ENCODE data around the gene EDEM3.

GRCh38 chr1:184800876-184801275 is 46.2 kb upstream of the EDEM3 start:
- no peak for TF ChIP-seq PRDM15 (CRISPR knock-in tag; IDR thresholded peaks at IDR 0.05)
- TF ChIP-seq, protein P1, sequence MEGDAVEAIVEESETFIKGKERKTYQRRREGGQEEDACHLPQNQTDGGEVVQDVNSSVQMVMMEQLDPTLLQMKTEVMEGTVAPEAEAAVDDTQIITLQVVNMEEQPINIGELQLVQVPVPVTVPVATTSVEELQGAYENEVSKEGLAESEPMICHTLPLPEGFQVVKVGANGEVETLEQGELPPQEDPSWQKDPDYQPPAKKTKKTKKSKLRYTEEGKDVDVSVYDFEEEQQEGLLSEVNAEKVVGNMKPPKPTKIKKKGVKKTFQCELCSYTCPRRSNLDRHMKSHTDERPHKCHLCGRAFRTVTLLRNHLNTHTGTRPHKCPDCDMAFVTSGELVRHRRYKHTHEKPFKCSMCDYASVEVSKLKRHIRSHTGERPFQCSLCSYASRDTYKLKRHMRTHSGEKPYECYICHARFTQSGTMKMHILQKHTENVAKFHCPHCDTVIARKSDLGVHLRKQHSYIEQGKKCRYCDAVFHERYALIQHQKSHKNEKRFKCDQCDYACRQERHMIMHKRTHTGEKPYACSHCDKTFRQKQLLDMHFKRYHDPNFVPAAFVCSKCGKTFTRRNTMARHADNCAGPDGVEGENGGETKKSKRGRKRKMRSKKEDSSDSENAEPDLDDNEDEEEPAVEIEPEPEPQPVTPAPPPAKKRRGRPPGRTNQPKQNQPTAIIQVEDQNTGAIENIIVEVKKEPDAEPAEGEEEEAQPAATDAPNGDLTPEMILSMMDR (IDR thresholded peaks at IDR 0.05): no peak
- no peak for TF ChIP-seq AFF4 (CRISPR knock-in tag; IDR thresholded peaks at IDR 0.05; ENCODE audit: borderline replicate concordance)
- no peak for TF ChIP-seq CREM (CRISPR knock-in tag; IDR thresholded peaks at IDR 0.05)
- no peak for TF ChIP-seq CREB1 (CRISPR knock-in tag; IDR thresholded peaks at IDR 0.05)
- no peak for TF ChIP-seq MAX (CRISPR knock-in tag; IDR thresholded peaks at IDR 0.05)
- no peak for TF ChIP-seq ETV6 (CRISPR knock-in tag; IDR thresholded peaks at IDR 0.05)
- TF ChIP-seq NR2C2 (CRISPR knock-in tag; IDR thresholded peaks at IDR 0.05): no peak
- no peak for TF ChIP-seq ZBTB21 (CRISPR knock-in tag; IDR thresholded peaks at IDR 0.05; ENCODE audit: borderline replicate concordance)
- no peak for TF ChIP-seq ATF6 (CRISPR knock-in tag; IDR thresholded peaks at IDR 0.05)
